Astrocyte (in vitro differentiated cells and primary cell): Measurements from ENCODE around the gene BPHL.

ENCODE experiments used
- EZH2 ChIP-seq: IDR thresholded peaks from 2 replicates; pipeline ENCODE4 v1.6.1; 2012; ENCODE audit warnings: mild to moderate bottlenecking, low read length, inconsistent platforms; ENCODE audit not compliant: insufficient read depth
- TF ChIP-seq, protein P1 (sequence below): IDR thresholded peaks from 2 replicates; pipeline ENCODE4 v1.5.1; 2011; ENCODE audit warnings: low read depth, mild to moderate bottlenecking, inconsistent platforms, low read length, moderate library complexity; ENCODE audit not compliant: insufficient read depth

DNA sequence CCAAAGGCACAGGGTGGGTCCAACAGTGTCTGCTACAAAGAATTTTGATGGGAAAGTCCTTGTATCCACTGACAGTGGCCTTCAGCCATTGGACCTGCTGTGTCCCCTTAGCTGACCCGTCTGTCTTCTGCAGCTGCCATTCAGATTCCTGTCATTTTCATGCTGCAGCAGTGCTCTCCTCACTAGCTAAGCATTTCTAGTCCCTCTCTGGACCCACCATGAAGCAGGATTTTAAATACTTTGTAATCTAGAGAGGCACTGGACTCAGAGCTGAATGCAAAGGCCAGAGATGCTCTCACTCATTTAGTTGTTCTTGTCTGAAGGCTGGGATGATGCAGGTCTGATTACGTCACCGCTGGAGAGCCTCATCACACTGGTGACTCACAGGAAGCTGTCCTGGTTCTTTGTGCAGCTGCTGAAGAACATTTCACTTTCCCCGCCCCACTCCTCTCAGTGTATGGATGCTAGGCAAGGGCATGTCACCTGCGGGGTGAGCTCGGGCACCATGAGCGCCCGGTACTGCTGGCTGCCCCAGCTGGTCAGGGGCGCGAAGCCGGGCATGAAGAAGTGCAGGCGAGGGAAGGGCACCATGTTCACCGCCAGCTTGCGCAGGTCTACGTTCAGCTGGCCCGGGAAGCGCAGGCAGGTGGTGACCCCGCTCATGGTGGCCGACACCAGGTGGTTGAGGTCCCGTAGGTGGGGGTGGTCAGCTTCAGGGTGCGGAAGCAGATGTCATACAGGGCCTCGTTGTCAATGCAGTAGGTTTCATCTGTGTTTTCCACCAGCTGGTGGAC lies 58.2 kb downstream of the BPHL start:
- TF ChIP-seq, protein P1, sequence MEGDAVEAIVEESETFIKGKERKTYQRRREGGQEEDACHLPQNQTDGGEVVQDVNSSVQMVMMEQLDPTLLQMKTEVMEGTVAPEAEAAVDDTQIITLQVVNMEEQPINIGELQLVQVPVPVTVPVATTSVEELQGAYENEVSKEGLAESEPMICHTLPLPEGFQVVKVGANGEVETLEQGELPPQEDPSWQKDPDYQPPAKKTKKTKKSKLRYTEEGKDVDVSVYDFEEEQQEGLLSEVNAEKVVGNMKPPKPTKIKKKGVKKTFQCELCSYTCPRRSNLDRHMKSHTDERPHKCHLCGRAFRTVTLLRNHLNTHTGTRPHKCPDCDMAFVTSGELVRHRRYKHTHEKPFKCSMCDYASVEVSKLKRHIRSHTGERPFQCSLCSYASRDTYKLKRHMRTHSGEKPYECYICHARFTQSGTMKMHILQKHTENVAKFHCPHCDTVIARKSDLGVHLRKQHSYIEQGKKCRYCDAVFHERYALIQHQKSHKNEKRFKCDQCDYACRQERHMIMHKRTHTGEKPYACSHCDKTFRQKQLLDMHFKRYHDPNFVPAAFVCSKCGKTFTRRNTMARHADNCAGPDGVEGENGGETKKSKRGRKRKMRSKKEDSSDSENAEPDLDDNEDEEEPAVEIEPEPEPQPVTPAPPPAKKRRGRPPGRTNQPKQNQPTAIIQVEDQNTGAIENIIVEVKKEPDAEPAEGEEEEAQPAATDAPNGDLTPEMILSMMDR: no peak
- TF ChIP-seq EZH2: no peak
